ENCODE results near the gene LRIG1. TPM values are rescaled to one million over a fixed set of nuclear protein-coding genes. Genes with fewer than 3 reads are reported as not detected.

The LRIG1 gene
- polyA plus RNA-seq, 10 donors: 95.5 to 145 (median 124) TPM

DNA sequence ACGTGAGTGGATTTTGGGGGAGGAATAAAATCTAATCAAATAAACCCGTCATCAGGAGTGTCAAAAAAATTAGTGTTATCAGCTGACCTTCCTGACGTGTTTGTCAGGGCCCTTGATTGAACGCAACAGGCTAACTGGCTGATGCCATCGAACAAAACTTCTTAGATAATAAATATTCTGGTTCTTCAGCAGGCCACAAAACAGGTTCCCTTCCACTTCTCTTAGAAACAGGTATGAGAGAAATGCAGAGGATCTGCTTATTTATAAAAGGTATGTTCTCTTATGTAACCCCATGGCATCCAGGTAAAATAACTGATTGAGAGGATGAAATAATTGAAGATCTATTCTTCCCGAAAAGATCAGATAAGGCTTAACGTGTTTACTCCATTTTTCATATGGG, 7.6 kb upstream of the LRIG1 start:
- no peak for DNase-seq

DNA sequence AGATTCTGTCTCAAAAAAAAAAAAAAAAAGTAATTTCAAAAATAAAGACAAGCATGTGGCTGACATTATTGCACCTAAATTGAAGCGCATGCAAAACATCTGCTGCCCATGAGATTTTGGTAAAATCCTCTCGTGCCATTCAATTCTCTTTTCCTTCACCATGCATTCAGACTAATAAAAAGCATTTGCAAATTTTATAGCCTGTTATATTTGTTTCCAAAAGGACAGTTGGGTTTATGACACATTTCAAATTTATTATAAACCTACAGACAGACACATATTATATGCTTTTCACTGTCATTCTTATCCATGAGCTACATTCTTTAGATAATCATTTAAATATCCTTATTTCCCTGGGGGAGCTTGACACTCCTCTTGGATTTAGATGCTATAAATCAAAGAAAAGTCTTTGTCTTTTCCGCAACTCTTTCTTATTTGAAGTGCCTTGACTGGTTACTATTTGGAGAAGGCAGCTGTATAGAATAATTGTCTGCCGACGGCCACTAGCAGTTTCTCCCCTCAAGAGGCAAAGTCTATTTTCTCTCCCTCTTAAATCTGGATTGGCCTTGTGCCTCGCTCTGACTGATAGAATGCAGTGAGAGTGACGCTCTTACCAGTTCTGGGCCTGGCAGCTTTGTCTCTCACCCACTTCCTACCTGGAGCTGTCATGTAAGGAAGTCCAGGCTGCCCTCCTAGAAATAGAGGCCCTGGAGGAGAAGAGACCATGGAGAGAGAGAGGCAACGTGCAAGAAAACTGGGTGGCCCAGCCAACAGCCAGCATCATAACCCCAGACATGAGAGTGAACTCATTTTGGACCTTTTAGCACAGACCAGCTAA, 6.8 kb upstream of the LRIG1 start:
- no peak for DNase-seq

DNA sequence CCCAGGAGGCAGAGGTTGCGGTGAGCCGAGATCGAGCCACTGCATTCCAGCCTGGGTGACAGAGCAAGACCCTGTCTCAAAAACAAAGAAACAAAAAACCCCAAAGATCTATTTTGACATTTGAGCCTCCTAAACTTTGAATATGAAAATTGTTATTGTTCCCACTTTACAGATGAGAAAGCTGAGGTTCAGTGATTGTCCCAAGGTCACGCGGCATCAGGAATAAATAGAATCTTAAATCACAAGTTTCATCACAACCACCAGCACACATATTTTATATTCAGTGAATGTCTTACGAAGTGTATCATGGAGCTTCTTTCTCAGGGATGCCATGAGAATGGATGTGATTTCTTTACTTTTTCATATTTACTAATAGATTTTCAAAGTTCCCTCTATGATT, 5.3 kb upstream of the LRIG1 start:
- DNase-seq: no peak

GRCh38 chr3:66504850-66505641, 4.2 kb upstream of the LRIG1 start:
- DNase-seq: no peak

DNA sequence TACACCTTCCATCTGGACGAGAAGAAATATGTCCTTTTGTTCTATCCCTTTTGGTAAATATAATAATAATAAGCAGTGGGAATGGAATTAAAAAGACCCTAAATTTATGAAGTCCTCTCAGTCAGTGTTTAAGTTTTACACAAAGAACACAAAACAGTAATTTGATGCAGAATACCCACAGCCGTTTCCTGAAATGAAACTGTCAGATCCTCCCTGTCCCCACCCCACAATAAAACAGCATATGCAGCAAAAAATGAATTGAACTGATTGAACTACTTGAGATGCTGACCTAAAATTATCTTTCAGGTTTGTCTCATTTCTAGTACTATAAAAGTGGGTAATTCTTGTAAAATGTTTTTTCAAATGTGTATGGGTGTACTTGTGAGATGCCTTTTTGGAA, 2.2 kb upstream of the LRIG1 start:
- DNase-seq: no peak

DNA sequence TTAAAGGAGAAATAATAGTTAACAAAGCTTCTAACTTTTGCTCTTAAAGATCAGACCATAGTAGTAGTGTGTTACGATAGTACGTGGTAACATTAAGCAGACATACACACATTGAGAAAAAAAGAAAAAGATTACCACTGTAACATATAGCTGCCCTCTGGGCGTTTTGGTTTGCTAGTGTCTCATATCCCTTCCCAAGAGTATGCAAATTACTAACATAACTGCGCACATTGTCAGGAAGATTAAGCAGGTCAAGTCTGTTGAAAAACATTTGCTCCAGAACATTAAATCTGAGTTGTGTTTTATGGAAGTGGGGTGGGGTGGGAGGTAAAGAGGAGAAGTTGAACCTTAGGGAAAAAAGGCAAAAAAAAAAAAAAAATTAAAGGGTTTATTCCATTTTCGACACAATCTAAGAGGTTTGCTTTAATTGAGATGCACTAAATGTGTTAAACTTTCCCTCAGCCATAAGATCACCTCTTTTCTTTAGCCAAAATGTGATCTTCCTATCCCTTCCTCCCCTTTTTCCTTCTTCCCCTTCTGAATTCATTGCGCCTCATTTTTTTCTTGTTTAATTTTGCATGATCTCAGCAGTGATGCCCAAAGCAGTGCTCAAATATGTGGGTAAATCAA, 1.5 kb upstream of the LRIG1 start:
- DNase-seq: no peak

DNA sequence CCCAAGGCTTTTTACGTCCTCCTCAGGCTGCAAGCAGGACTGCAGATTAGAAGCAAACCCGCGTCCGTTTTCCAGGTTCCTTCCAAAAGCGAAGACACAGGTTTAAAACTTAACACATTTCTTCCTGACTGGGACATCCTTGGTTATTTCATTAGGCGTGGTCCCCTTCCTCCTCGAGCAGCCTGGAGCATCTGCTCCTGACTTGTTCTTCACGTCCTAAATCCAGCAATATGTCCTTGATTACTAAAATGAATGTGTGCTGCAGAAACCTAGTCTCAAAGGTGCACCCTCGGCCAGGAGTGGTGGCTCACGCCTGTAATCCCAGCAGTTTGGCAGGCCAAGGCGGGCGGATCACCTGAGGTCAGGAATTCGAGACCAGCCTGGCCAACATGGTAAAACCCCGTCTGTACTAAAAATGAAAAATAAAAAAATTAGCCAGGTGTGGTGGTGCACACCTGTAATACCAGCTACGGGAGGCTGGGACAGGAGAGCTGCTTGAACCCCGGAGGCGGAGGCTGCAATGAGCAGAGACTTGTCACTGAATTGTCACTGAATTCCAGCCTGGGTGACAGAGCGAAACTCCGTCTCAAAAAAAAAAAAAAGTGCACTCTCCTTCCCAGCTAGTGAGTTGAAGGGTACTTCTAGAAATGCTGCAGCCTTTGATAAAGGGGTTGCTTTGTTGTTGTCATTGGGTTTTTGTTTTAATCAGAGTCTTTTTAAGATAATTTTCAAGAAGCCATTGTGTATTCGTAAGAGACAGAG, 842 bp upstream of the LRIG1 start:
- DNase-seq: no peak

GRCh38 chr3:66499881-66500575, 794 bp downstream of the LRIG1 start:
- peak in 2 of 3 donors; percentile 52 to 80 for DNase-seq

DNA sequence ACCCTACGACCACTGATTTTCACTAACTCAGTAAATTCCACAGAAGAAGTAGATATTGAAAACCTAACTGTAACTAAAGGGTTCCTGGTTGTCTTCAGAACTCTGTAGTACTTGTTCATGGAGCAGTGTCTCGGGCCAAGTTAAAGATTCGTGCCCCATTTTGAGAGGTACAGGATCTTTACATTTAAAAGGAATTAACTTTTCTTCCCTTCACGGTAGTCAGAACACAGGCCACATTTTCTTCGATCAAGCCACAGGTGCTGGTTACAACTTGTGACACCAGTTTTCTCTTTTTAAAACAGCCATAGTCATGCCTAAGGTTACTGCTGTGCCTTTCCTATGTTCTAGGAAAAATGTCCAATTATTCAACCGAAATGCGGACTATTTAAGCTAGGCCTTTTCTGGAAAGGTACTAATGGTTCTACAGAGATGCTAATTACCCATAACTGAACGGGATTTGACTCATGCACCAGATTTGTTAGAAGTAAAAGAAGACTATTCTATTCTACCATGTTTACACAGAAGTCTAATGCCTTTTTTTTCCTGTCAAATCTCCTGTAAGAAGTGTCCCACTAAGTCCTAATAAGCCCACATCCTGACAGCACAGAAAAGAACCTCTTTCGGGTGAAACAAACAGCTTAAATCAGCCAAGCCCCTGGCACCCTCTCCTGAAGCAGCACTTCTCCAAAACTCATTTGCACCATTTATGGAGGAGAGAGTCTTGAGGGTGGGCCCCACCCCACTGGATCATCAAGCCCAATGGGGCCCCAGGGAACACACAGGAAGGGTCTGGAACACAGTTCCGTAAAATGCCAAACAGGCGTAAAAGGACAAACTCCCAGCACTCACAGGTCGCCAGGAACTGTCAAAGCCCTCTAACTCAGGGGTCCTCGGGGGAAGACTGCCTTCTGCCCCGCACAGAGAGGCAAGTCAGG, 1.9 kb downstream of the LRIG1 start:
- DNase-seq: peak in 2 of 3 donors; percentile 48 to 73

GRCh38 chr3:66497985-66498671, 2.7 kb downstream of the LRIG1 start:
- peak in 1 of 3 donors; percentile 47 for DNase-seq

GRCh38 chr3:66497288-66497984, 3.4 kb downstream of the LRIG1 start:
- DNase-seq: no peak

- DNase-seq: no peak
These were observed 4.1 kb downstream of the LRIG1 start for GRCh38 chr3:66496746-66497145.

DNA sequence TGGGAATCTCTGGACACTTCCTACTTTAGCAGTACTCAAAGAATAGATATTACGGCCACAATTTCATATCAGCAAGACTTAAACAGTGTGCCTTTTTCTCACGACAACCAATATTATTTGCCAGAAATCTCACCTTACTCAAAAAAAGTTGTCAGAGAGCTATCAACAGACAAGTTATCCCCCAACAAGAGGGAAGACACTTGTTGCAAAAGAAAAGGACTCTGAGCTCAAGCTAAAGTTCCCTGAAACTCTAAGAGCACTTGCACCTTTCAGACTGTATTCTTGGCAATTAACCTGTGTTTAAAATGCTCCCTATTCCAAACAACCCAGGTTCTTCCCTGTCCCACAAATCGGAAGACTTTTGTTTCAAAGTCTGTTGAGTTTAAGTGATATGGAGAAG, 4.5 kb downstream of the LRIG1 start:
- DNase-seq: no peak

DNA sequence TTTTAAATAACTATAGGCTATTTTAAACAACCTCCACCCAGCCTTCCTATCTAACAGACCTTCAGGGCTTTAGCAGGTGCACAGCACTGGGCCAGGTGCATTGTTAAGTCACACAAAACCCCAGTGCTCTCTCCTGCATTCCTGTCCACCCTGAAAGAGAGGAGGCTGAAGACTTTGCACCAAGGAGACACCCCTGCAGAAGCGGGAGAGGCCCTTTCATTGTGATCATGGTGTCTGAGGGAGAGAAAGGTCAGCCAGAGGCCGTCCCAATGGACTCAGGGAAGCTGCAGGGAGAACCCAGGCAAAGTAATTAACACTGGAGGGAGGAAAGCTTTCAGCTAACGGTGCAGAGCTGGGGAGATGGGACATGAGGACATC, 5.2 kb downstream of the LRIG1 start:
- DNase-seq: no peak

- DNase-seq: no peak
These were observed 5.7 kb downstream of the LRIG1 start for GRCh38 chr3:66494959-66495667.

DNA sequence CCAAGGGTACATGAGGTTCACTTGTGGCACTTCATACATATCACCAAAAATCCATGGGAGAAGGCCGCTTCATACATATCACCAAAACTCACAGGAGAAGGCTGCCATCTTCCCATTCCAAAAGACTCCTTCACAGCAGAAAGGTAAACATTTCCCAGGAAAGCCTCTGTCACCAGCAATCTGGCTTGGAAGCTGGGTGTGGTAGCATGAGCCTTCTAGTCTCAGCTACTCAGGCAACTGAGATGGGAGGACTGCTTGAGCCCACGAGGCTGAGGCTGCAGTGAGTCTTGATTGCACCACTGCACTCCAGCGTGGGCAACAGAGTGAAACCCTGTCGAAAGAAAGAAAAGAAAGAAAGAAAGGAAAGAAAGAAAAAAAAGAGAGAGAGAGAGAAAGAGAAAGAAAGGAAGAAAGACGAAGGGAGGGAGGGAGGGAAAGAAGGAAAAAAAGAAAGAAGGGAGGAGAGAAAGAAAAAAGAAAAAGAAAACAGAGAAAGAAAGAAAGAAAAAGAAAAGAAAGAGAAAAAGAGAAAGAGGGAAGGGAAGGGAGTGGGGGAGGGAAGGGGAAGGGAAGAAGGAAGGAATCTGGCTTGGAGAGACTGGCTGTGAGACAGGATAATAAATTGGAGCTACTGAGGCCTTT, 7.2 kb downstream of the LRIG1 start:
- no peak for DNase-seq

- DNase-seq: no peak
These were observed 8.2 kb downstream of the LRIG1 start for GRCh38 chr3:66492672-66493071.

DNA sequence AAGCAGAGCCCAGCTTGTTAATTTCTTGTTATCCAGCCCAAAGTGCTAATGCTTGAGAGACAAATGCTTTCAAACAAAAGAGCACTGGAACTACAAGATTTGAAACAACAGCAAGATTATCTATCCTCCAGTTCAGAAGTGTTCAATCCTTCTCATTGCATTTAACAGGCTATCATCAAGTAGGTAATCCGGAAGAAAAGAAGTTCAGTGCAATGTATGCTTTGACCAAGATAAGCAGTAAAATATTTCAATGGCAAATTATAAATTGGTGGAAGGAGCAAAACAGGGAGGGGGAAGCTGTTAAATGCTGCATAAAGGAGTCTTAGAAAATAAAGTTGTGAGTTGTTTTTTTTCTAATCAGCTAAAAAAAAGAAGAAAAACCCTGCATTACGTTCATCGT, 8.8 kb downstream of the LRIG1 start:
- DNase-seq: no peak
